RCC 7860 (cell line): ENCODE data around the gene SH2B3.

Source experiments
- DNase-seq: peaks from one replicate; pipeline ENCODE4 v3.0.0-alpha.2; 2015; ENCODE audit warnings: low spot score
- FAIRE-seq: peaks from 2 replicates; lab custom pipeline; 2012; peaks lifted over from hg19 to GRCh38; lab: Jason Lieb, UNC

The SH2B3 gene

DNA sequence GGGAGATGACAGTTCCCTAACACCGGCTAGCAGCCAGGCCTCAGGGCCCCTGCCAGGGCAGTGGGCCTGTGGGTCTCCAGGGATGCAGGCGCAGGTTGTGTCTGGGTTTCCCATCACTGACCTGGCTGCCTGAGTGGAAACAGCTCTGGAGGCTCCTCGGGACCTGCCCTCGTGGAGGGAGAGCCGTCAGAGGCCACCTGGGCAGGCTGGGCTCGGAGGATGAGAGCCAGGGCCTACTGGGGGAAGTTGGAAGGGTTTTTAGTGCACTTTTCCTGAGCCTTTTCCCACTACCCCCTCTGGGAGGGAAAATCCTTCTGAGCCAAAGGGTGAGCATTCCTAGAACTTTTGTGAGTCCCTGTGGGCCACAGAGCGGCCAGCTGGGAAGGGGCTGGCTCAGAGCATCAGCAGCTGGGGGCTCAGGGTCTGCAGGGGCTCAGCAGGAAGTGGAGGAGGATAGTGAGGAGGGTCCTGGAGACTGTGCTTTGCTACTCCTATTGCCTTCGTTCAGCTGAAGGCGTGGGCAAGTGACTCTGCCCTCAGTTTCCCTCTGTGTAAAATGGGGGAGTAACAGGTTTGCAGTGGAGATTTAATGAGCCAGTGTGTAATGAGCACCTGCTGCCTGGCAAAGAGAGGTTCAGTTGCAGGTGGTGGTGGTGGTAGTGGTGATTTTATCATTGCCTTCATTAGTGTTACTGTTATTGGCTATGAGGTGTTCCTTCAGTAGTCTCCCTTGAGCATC, 1.8 kb downstream of the SH2B3 start:
- DNase-seq (no peak), FAIRE-seq (no peak)

DNA sequence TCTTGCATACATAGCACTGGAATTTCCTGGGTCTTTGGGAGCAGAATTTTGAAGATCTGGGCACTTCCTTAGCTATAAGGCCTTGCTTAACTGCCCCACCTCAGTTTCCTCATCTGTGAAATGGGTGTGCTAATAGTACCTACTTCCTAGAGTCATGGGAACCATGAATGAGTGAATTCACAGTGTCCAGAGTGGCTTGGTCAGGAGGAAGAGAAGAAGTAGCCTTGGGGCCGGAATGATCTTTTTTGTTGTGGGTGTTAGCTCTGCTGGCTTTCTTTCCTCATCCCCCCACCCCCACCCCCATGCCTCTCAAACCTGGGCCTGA, 2.4 kb downstream of the SH2B3 start:
- DNase-seq (no peak), FAIRE-seq (no peak)

DNA sequence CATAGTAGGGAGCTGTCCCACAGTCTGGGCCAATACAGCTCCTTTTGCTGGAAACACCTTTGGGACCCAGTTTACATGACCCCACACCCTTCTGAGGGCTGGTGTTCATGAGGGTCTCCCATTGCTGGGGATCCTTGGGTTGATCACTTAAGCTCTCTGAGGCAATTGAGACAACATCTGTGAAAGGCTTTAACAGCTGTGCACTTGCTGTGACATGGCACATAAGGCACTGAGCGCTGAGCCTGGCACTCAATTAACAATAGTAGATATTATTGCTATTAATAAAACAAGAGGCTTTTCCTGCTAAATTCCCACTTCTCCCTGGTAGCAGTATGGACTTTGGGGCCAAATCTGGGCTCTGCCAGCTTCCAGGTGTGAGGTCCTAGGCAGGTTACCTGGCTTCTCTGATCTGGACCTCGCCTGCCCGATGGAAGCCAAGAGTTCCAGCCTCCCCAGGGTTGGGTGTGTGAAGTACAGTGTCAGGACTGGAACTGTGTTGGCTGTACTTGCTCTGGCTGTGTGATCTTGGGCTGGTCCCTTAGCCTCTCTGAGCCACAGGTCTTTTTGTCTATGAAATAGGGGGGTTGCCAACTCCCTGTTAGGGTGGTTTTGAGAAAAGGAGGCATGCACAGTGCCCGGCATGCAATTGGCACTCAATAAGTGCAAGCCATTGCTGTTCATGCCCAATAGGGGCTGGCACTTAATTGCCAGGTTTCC, 3.1 kb downstream of the SH2B3 start:
- FAIRE-seq (no peak), DNase-seq (no peak)

DNA sequence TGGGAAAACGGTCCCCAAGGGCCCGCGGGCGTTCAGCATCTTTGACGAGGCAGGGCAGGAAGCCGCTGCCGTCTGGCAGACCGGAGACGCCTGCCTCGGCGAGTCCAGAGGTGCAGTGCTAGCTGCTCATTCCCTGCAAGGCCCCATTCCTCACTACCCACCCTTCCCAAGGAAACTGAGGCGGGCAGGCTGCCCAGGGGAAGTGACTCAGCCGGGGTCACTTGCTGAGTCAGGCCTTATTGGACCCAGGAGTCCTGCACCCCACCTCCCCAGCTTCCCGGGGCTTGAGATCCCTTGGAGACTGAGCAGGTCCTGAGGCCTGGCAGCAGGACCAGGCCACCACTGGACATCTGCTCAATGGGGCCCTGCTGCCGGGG, 3.7 kb downstream of the SH2B3 start:
- FAIRE-seq (no peak), DNase-seq (peak; percentile 47)

DNA sequence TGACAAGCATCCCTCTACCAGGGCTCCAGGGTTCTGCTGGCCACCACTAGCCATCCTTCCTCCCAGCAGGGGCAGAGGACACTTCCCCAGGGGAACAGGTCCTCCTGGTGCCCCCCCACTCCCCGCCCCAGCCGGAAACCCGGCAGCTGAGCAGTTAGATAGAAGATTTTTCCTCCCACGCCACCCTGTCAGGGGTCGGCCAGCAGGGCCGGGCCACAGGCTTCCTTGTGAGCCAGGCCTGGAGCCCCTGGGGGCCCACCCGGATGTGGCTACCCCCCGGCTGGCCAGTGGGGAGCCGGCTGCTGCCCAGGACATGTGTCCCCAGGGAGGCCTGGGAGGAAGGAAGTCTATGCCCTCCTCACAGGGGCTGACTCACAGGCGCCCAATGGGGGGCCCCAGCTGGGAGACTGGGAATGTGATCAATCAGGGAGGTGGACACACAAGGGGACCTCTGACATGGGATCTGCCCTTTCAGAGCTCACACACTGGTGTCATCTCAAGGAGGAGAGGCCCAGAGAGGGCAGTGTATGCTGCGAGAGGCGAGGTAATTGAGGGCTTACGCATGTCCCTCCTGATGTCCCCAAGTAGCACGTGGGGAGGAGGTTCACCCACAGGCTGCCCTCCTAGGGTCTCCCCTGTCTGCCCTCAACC, 4.2 kb downstream of the SH2B3 start:
- FAIRE-seq (peak; percentile 50), DNase-seq (peak; percentile 89)

DNA sequence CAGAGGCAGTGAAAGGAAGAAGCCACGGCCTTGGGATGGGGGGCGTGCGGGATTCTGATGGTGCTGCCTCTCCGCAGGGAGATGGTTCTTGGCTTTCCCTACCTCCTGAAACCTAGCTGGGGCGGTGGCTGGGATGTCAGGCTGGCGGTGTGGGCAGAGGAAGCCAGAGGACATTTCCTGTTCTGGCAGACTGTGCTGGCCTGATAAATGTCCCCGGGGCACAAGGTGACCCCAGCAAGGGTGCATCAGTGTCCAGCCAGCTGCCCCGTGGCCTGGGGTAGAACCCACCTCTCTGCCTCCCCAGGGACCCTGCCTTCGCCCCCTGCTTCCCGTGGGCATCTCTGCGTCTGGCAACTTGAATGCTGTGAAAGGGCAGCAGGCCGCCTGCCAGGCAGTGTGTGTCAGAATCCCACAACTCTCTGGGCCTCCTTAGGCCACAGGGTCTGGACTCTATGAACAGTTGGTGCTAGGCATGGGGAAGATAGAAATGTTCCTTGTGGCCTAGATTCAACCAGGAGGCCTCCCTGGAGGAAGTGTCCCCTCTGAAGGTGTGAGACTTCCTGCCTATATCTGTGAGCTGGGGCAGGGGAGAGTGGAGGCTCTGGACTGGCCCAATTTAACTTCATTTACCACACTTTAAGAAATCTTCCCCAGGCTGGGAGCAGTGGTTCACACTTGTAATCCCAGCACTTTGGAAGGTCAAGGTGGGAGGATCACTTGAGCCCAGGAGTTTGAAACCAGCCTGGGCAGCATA, 4.9 kb downstream of the SH2B3 start:
- FAIRE-seq: no peak

DNA sequence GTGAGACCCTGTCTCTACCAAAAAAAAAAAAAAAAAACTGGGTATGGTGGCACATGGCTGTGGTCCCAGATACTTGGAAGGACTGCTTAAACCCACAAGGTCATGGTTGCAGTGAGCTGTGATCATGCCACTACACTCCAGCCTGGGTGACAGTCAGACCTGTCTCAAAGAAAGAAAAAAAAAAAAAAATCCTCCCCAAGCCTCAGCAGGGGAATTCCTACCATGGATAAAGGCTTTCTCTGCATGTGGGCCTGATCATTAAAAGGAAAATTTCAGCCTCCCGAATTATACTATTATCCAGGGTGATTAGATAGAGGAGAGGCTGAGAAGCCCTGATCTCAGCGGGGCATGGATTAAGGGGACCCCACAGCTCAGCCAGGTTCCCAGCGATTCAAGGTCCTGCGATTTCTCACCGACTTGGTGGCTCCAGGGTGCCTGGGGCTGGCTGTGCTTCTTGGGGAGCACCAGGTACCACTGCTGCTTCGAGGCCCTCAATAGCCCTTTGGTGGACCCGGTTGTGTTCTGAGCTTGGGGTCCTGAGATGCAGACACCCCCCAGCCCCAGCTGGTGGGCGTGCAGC, 5.6 kb downstream of the SH2B3 start:
- FAIRE-seq (no peak), DNase-seq (peak; percentile 30)

More for the DNA sequence above, 4.9 kb downstream of the SH2B3 start:
- DNase-seq: peak; percentile 27

DNA sequence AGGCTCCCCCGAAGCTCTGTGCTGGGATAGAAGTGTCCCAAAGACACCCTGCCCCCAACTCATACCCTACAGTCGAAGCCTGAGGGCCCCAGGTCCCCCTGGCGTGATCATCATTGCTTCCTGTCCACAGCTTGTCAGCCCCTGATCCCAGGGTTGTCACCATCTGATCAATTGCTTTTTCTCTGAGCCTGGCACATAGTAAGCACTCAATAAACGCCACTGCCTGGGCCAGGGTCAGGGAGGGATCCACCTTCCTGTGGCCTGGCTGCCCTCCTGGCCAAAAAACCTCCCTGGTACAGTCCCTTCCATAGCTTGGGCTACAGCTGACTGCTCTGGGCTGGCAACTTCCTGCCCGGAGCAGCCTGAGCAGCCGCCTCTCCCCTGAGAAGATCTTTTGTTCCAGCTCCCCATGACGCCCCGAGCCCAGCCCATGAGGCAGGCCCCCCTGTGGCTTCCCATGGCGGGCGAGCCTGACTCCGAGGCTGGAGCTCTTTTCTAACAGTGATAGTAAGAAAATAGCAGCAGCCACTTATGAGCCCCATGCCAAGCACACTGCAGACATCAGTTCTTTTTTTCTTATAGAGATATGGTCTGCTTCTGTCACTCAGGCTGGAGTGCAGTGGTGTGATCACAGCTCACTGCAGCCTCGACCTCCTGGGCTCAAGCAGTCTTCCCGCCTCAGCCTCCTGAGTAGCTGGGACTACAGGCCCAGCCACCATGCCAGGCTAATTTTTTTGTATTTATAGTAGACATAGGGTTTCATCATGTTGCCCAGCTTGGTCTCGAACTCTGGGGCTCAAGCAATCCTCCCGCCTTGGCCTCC, 6.5 kb downstream of the SH2B3 start:
- peak; percentile 44 for DNase-seq

DNA sequence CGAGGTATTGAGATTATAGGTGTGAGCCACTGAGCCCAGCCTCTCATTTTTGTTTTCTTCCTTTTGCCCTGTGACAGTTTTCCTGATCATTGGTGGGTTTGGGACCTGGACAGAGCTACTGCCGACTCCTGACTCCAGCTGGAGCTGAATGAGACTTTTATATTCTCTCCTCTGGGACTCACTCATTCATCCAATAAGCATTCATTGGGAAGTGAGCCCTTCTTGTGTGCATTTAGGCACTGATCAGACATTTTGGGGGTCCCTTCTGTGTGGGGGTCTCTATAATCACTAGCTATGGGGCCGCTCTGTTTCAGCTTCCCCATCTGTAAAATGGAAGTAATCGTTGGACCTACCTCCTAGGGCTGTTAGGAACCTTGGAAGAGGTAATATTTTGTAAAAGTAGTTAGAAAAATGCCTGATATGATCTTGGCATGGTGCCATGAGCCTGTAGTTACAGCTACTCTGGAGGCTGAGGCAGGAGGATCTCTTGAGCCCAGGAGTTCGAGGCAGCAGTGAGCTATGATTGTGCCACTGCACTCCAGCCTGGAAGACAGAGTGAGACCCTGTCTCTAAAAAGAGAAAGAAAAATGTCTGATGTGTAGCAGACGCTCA, 7.2 kb downstream of the SH2B3 start:
- FAIRE-seq: no peak
- DNase-seq: no peak

More for the DNA sequence above, 6.5 kb downstream of the SH2B3 start:
- FAIRE-seq: no peak

DNA sequence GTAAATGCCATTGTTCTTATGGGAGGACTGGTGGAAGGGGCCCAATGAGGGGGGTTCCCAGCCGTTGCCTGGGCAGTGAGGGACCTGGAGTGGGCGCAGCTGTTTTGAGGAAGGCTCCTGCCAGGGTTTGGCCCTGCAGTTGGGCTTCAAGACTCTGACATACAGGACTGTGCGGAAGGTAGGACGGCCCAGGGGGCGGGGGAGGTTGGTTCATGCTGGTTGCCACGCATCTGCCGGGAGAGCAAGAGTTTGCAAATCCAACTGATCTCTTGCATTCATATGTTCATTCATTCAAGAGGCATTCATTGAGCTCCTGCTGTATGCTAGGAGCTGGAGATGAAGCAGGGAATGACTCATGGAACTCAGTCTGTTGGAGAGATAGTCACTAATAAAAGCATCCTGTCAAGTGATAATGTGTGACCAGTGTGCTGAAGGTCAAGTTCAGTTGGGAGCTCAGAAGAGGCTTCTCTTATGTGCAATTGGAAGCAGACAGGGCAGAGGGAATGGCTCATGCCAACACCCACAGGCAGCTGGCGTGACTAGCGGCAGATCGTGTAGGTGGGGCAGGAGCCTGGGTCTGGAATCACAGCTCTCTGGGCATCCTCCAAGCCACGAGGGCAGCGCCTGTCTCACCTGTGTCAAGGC, 7.8 kb downstream of the SH2B3 start:
- DNase-seq (peak; percentile 94), FAIRE-seq (peak; percentile 93)

DNA sequence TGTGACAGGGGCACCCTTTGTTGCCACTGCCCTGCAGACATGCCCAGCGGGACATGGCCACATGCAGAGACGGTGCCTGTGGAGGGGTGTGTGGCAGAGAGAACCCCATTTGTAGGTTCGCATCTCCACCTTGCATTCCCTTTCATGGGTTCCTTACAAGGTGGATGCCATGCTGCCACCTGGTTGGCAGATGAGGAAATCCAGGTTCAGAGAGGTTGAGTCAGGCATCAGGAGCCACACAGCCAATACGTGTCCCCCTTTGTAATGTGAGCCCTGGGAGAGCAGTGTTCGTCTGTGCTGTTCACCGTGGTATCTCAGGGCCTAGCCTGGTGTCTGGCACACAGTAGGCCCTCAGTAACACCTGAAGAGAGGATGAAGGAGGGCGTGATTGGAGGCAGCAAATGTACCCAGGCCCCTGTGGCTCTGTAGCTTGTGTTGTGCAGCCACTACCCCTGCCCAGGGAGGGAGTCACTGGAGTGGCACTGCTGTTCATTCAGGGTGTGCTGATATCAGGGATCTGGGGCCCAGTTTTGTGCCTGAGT, 9.1 kb downstream of the SH2B3 start:
- FAIRE-seq: no peak
- DNase-seq: no peak

DNA sequence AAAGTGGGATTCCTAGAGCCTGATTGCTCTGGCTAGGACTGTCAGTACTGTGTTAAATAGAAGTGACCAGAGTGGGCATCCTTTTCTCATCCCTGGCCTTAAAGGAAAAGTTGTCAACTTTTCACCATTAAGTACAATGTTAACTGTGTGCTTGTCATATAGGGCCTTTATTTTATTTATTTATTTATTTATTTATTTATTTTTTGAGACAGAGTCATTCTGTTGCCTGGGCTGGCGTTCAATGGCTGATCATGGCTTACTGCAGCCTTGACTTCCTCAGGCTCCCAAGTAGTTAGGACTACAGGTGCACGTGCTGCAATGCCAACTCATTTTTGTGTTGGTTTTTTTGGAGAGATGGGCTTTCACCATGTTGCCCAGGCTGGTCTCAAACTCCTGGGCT, 11.6 kb downstream of the SH2B3 start:
- DNase-seq (no peak), FAIRE-seq (no peak)

DNA sequence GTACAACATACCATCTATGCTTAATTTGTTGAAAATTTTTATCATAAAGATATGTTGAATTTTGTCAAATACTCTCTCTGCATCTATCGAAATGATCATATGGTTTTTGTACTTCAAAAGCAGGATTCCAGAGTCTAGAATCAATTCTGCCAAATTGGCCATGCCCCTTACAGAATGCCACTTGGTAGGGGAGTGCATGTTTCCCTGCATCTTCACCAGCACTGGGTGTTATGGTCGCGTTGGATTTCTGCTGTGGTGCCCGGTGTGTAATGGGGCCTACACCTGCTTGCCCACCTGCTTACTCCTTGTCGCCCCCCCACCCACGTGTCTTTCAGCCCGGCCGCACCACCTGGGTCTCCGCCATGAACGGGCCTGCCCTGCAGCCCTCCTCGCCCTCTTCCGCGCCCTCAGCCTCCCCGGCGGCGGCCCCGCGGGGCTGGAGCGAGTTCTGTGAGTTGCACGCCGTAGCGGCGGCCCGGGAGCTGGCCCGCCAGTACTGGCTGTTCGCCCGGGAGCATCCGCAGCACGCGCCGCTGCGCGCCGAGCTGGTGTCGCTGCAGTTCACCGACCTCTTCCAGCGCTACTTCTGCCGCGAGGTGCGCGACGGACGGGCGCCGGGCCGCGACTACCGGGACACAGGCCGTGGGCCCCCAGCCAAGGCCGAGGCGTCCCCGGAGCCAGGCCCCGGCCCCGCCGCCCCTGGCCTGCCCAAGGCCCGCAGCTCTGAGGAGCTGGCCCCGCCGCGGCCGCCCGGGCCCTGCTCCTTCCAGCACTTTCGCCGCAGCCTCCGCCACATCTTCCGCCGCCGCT, 12.3 kb downstream of the SH2B3 start:
- FAIRE-seq (no peak), DNase-seq (no peak)

DNA sequence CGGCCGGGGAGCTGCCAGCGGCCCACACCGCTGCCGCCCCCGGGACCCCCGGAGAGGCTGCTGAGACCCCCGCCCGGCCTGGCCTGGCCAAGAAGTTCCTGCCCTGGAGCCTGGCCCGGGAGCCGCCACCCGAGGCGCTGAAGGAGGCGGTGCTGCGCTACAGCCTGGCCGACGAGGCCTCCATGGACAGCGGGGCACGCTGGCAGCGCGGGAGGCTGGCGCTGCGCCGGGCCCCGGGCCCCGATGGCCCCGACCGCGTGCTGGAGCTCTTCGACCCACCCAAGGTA, 12.8 kb downstream of the SH2B3 start:
- FAIRE-seq: no peak

DNA sequence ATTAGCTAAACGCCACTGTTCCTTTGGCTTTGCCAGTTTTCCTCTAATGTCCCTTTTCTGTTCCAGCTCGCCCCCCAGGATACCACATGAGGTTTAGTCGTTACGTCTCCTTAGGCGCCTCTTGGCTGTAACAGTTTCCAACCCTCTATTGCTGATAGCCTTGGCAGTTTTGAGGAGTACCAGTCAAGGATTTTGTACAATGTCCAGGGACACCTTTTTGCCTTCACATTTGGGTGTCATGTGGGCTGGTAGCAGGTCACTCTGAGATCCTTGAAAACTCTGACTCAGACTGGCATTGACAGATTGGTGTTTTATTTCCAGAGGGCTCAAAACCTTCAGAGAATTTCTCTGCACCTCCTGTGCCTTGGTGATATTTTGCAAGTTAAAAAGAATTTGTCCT, 14.1 kb downstream of the SH2B3 start:
- FAIRE-seq (no peak), DNase-seq (no peak)

More for the DNA sequence above, 12.8 kb downstream of the SH2B3 start:
- DNase-seq: no peak

DNA sequence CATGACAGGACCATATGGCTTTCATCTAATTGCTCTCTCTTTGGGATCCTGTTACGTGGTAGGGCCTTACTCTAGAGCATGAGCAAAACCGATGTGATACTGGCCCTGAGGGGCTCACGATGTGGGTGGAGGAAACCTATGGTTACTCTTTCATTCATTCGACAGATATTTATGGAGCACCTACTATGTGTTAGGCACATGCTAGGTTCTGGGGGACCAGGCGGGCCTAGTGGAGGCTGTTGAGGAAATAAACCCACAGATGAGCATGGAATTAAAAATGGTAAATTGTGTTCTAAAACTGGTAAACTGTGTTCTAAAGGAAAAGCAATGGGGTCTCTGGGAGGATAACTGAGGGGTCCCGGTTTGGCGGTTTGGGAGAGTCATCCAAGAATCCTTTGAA, 14.8 kb downstream of the SH2B3 start:
- DNase-seq: no peak

DNA sequence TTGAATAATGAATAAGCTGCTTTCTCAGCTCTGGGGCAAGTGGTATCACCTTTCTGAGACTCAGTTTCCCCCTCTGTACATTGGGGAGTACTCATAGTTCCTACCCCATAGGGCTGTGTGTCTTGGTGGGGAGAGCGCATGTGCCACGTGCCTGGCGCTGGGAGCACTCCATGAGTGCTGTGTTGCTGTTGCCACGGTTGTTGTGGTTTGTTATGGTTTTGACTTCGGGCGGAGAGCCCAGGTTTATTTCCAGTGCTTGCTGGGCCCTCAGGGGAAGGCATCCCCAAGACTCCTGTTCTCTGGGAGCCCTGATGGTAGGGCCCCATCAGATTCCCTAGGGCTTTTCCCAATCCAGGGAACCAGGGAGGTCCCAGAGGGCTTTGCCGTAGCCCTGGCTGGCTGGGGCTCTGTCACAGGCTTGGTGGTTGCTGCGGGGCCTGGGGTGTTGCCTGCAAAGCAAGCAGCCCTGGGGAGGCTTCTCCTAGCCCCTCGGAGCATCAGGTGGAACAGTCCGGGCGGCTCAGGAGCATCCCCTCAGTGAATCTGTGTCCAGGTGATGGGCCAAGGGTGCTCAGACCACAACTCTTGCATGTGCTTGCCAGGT, 18.6 kb downstream of the SH2B3 start:
- FAIRE-seq (no peak), DNase-seq (no peak)

More for the DNA sequence above, 14.8 kb downstream of the SH2B3 start:
- no peak for FAIRE-seq

DNA sequence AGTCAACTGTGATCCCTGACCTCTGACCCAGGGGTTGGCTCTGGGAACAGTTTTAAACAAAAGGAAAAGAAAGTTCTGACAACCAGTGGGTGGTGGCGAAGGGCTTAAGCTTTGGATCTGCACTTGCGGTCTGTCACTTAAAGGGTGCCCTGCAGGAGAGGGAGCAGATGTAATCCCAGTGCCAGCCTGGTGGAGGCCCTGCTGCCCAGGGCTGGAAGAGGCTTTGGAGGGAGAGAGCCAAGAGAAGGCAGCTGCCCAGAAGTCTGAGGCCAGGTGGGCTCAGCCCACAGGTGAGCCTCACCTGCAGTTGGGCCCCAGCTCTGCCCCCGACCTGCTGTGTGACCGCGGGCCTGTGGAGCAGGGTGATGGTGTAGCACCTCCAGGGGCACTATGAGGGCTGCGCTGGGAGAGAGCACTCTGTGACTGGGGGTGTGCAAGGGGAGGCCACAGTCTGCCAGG, 19.1 kb downstream of the SH2B3 start:
- DNase-seq (no peak), FAIRE-seq (no peak)
